Measurements from ENCODE around the gene DAPK1.

Gene DAPK1

GRCh38 chr9:87569518-87569917 is 71.9 kb downstream of the DAPK1 start:
- DNase-seq (ENCODE audit: low spot score), result no peak

GRCh38 chr9:87570000-87570908 is 72.6 kb downstream of the DAPK1 start:
- no peak for DNase-seq (ENCODE audit: low spot score)

- no peak for DNase-seq (ENCODE audit: low spot score)
Observed at GRCh38 chr9:87572719-87573118, 75.1 kb downstream of the DAPK1 start.

GRCh38 chr9:87573841-87574342 is 76.2 kb downstream of the DAPK1 start:
- DNase-seq (ENCODE audit: low spot score), result no peak

- no peak for DNase-seq (ENCODE audit: low spot score)
Observed at GRCh38 chr9:87577746-87578145, 80.1 kb downstream of the DAPK1 start.

GRCh38 chr9:87578625-87579024 is 81.0 kb downstream of the DAPK1 start:
- no peak for DNase-seq (ENCODE audit: low spot score)

GRCh38 chr9:87579781-87580541 is 82.3 kb downstream of the DAPK1 start:
- DNase-seq (ENCODE audit: low spot score), result no peak

GRCh38 chr9:87580941-87581438 is 83.3 kb downstream of the DAPK1 start:
- DNase-seq (ENCODE audit: low spot score), result no peak

DNA sequence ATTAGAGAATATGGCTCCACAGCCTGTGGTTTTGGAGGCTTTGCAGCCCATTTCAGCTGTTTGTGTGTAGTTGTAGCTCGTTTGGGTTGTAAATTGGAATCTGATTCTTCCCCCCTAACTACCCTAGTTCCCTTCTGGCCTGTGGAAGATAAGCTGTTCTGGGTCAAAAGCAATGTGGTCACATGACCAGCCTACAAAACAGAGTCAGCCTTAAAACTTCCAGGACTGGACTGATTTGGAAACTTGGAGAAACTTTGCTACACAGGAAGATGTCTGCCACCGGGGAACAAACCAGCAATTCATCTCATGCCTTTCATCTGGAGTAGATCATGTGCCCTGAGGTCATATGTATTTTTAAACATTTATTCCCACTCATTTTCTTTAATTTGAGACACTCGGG is 83.8 kb downstream of the DAPK1 start:
- DNase-seq (ENCODE audit: low spot score), result no peak

- DNase-seq (ENCODE audit: low spot score), result no peak
Observed at GRCh38 chr9:87581949-87582637, 84.4 kb downstream of the DAPK1 start.

GRCh38 chr9:87584326-87584725 is 86.7 kb downstream of the DAPK1 start:
- DNase-seq (ENCODE audit: low spot score), result no peak

DNA sequence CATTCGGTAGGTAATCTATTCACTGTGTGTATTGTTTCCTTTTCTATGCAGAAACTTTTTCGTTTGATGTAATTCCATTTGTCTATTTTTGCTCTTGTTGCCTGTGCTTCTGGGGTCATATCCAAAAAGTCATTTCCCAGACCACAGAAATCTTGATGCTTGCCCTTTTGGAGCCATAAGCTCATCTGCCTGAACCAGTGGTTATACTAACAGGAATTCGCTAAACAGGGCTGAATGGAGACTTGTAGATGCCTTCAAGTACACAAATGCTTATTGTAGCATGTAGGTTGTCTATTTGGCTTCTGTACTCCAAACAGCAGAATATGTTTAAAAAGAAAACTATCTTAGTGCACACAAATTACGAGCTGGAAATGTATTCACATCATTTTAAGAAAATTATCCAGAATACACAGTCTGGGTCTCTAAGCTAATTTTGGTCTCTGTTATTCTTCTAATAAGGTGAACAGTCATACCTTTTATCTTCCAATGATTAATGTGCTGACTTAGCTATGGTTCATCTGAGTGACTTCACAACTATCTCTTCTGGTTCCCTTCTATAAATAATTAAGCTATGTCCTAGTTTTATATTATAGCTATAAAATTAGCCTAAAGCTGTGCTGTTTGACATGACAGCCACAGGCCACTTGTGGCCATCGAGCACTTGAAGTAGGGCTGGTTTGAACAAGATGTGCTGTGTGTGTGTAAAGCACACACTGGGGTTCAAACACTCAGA is 87.6 kb downstream of the DAPK1 start:
- no peak for DNase-seq (ENCODE audit: low spot score)

DNA sequence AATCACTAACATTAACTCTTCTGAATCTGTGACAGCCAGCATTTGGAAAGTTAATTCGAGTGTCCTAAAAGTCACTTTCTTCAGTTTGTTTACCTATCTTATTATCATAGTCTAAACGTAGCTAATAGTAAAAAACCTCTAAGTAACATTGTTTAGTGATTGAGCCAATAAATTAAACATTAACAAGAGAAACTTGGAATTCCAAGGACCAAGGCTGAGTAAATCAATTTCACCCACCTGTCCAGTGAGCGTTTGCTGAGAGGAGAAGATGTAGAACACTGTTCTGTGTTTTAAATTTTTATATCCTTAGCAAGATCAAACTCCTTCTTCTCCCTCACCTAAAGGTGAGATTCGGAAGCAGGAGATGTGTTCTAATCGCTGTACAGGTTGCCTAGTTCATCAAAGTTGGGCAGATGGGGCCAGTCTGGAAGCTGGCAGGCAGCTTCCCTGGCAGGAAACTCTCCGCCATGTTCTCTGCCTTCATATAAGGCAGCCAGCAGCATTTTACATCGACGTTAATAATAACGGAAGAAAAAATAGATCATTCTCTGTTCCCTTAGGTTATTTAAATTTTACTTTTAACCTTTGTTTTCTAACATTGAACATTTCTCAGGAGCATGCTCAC is 89.2 kb downstream of the DAPK1 start:
- DNase-seq (ENCODE audit: low spot score), result no peak

- no peak for DNase-seq (ENCODE audit: low spot score)
Observed at GRCh38 chr9:87587356-87587745, 89.7 kb downstream of the DAPK1 start.

DNA sequence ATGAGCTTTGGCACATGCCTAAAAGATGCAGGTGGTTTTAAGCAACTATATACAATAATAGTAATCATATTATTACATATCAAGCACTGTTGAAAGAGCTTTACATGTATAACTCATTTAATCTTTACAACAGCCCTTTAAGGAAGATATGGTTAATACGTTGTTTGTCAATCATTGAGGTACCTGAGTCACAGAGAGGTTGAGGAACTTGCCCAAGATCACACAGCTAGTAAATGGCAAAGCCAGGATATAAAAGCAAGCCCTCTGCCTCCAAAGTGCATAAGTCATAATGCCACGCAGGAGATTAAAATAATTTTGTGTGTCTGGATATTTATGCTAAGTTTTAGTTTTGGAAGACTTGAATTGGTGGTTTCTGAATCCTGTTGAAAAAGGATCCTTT is 90.2 kb downstream of the DAPK1 start:
- DNase-seq (ENCODE audit: low spot score), result no peak

DNA sequence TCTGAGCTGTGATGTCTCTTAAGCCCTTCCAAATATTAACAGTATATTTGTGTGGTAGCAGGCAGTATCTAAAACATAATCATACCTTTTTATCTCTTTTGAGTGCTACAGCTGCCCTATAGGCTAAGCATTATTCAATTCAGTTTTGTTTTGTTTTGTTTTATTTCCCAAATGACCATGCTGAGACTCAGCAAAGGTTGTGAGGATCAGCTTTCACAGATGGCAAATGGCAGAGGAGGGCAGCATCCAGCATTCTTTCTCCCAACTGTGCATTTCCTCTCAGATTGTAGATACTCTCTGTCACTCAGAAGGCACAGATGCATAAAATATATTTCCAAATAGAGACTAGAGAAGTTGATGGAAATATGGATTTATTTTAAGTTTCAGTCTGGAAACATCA is 90.7 kb downstream of the DAPK1 start:
- no peak for DNase-seq (ENCODE audit: low spot score)

GRCh38 chr9:87590996-87591395 is 93.3 kb downstream of the DAPK1 start:
- DNase-seq (ENCODE audit: low spot score), result no peak

DNA sequence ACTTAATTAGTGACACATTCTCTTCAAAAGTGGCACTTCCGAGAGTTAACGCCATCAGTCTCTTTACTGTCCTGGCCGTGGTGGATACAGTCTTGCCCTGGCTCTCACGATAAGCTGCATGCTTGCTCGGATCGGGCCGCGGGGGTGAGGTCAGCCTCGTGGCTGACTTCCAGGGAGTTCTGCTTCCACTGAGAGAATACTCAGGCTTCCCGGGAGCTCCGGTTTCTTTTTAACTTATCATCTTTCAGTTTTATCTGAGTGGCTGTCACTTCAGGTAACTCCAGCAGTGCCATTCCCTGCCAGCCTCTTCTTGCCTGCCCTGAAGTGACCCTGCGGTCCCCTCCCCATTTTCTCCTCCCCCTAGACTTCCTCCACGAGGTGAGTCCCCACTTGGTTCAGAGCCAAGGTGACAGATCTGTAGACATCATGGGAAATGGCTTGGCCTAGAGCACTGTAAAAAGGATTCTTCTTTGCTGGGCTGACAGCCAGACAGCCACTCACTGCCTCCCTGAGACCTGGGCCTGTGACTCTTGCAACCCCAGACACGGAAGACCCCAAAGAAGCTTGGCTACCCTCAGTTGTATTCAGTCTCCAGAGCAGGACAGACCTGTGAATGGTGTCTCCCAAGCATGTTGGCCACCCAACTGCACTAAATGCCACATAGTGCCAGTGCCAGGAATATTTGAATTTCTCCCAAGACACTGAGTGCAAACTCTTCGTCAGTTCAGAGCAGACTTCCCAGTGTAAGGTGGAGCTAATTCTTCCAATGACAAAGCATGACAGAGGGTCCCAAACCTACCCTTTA is 95.1 kb downstream of the DAPK1 start:
- no peak for DNase-seq (ENCODE audit: low spot score)

GRCh38 chr9:87593359-87593980 is 95.8 kb downstream of the DAPK1 start:
- no peak for DNase-seq (ENCODE audit: low spot score)

DNA sequence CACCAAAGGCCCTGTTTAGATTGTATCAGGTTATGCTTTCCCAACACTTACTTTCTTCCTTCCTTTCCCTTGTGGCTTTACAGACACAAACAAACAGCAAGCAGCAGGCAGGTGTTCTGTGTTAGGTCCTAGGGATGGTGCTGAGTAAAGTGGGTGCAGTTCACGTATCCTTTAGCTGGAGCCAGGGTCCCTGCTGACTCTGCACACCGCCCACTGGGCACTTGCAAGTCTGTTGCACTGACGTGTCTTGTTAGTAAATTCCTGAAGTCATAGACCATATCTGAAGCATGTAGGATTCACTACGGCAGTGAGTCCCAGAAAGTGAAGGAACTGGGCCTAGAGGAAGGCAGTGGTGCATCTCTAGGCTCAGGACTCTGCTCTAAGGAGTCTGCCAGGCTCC is 96.5 kb downstream of the DAPK1 start:
- no peak for DNase-seq (ENCODE audit: low spot score)

Data from Ammon's horn (tissue), 1 donor.